Trophoblast cell (in vitro differentiated cells and primary cell): Measurements from ENCODE around the gene CNKSR2.
A peak's percentile ranks its signal among the peaks of the same experiment; 100 is the strongest.
"Not testable (repeated sequence)": the region's sequence is repeated elsewhere in the genome, so short reads cannot be mapped to it uniquely, and the experiment has no call there.

Experiments
- DNase-seq, 2 donors: peaks; one replicate each; pipeline ENCODE4 v3.0.0-alpha.2; 2016
- H2AFZ ChIP-seq: 2 replicates; pipeline ENCODE4 v1.6.1; 2013; ENCODE audit warnings: low read length, moderate library complexity, mild to moderate bottlenecking; ENCODE audit not compliant: insufficient read depth, poor library complexity
- H2AK5ac ChIP-seq: 2 replicates; pipeline ENCODE4 v1.6.1; 2013; ENCODE audit warnings: mild to moderate bottlenecking, low read length
- H2BK120ac ChIP-seq: 2 replicates; pipeline ENCODE4 v1.6.1; 2013; ENCODE audit warnings: low read length, mild to moderate bottlenecking, moderate library complexity; ENCODE audit not compliant: insufficient read depth, poor library complexity
- H2BK12ac ChIP-seq: 2 replicates; pipeline ENCODE4 v1.6.1; 2013; ENCODE audit warnings: mild to moderate bottlenecking, low read length, moderate library complexity
- H2BK5ac ChIP-seq: 2 replicates; pipeline ENCODE4 v1.6.1; 2013; ENCODE audit warnings: low read length, low read depth, moderate library complexity, mild to moderate bottlenecking; ENCODE audit not compliant: poor library complexity
- H3K14ac ChIP-seq: 2 replicates; pipeline ENCODE4 v1.6.1; 2013; ENCODE audit warnings: mild to moderate bottlenecking, low read length
- H3K18ac ChIP-seq: 2 replicates; pipeline ENCODE4 v1.6.1; 2013; ENCODE audit warnings: mild to moderate bottlenecking, low read length
- H3K23ac ChIP-seq: 2 replicates; pipeline ENCODE4 v1.6.1; 2013; ENCODE audit warnings: low read length
- H3K27ac ChIP-seq: 2 replicates; pipeline ENCODE4 v1.5.1; 2013; ENCODE audit warnings: low read depth, mild to moderate bottlenecking, inconsistent platforms, low read length, moderate library complexity
- H3K27me3 ChIP-seq: 2 replicates; pipeline ENCODE4 v1.6.1; 2013; ENCODE audit warnings: inconsistent platforms, mild to moderate bottlenecking, low read length, moderate library complexity; ENCODE audit not compliant: insufficient read depth
- H3K36me3 ChIP-seq, 2 experiments: 1 replicate in 1 of 2; 2 replicates in 1 of 2; pipeline ENCODE4 v1.6.1; 2013; ENCODE audit warnings: low read length in 2 of 2, mild to moderate bottlenecking in 2 of 2, moderate library complexity in 1 of 2; ENCODE audit not compliant: insufficient read depth in 2 of 2, control insufficient read depth in 1 of 2
- H3K4ac ChIP-seq: 2 replicates; pipeline ENCODE4 v1.6.1; 2013; ENCODE audit warnings: low read depth, mild to moderate bottlenecking, low read length, moderate library complexity
- H3K4me1 ChIP-seq, 2 experiments: 1 replicate in 1 of 2; 2 replicates in 1 of 2; pipeline ENCODE4 v1.6.1; 2013; ENCODE audit warnings: low read length in 2 of 2, mild to moderate bottlenecking in 2 of 2, moderate library complexity in 1 of 2; ENCODE audit not compliant: insufficient read depth in 2 of 2, control insufficient read depth in 1 of 2
- H3K4me2 ChIP-seq: 2 replicates; pipeline ENCODE4 v1.6.1; 2013; ENCODE audit warnings: inconsistent platforms, mild to moderate bottlenecking, low read length, moderate library complexity
- H3K4me3 ChIP-seq: 2 replicates; pipeline ENCODE4 v1.5.1; 2013; ENCODE audit warnings: mild to moderate bottlenecking, low read depth, low read length, inconsistent platforms
- H3K79me1 ChIP-seq: one replicate; pipeline ENCODE4 v1.6.1; 2013; ENCODE audit warnings: low read length
- H3K79me2 ChIP-seq: 2 replicates; pipeline ENCODE4 v1.6.1; 2013; ENCODE audit warnings: low read length, mild to moderate bottlenecking; ENCODE audit not compliant: control insufficient read depth, insufficient read depth, poor library complexity
- H3K9ac ChIP-seq: 2 replicates; pipeline ENCODE4 v1.6.1; 2013; ENCODE audit warnings: mild to moderate bottlenecking, low read length
- H3K9me3 ChIP-seq: 2 replicates; pipeline ENCODE4 v1.6.1; 2013; ENCODE audit warnings: low read depth, mild to moderate bottlenecking, control low read depth, inconsistent platforms, low read length; ENCODE audit not compliant: insufficient read depth
- H4K12ac ChIP-seq: 2 replicates; pipeline ENCODE4 v1.6.1; 2013; ENCODE audit warnings: low read depth, mild to moderate bottlenecking, low read length, moderate library complexity
- H4K8ac ChIP-seq: 2 replicates; pipeline ENCODE4 v1.6.1; 2013; ENCODE audit warnings: low read depth, mild to moderate bottlenecking, low read length, moderate library complexity
- H4K91ac ChIP-seq: one replicate; pipeline ENCODE4 v1.6.1; 2013; ENCODE audit warnings: low read depth, mild to moderate bottlenecking, low read length, moderate library complexity
- WGBS: extraction: QIAGEN DNeasy Blood & Tissue Kit; methylation state at CpG from one replicate; pipeline ENCODE4 v1.1.7; 2013; ENCODE audit warnings: missing lambda C conversion rate; ENCODE audit not compliant: insufficient read length, insufficient coverage; ENCODE audit errors: extremely low coverage; 5-methylcytosine and 5-hydroxymethylcytosine counted together

Gene CNKSR2

DNA sequence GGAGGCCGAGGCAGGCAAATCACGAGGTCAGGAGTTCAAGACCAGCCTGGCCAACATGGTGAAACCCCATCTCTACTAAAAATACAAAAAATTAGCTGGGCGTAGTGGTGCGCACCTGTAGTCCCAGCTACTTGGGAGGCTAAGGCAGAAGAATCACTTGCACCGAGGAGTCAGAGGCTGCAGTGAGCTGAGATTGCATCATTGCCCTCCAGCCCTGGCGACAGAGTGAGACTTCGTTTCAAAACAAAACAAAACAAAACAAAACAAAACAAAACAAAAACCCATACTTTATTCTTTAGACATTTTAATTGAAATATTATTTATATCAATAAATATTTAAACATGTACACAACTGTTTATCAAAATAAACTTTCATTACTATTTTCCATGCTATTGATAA, 109.8 kb downstream of the CNKSR2 start:
- not testable (repeated sequence) for H4K12ac ChIP-seq, H3K14ac ChIP-seq, H3K4me2 ChIP-seq, H2AFZ ChIP-seq, H4K8ac ChIP-seq, H3K4me3 ChIP-seq, H2AK5ac ChIP-seq, H3K27ac ChIP-seq, H3K79me1 ChIP-seq, H3K9me3 ChIP-seq, H2BK12ac ChIP-seq, H3K4ac ChIP-seq, H3K27me3 ChIP-seq, H3K4me1 ChIP-seq, H3K79me2 ChIP-seq, H2BK5ac ChIP-seq, H3K9ac ChIP-seq, H2BK120ac ChIP-seq, H3K36me3 ChIP-seq, H3K18ac ChIP-seq, H4K91ac ChIP-seq, H3K23ac ChIP-seq
- peak; percentile 54 to 81 for DNase-seq
- WGBS, result no CpG with 5 or more reads among the region's 7 CpGs

DNA sequence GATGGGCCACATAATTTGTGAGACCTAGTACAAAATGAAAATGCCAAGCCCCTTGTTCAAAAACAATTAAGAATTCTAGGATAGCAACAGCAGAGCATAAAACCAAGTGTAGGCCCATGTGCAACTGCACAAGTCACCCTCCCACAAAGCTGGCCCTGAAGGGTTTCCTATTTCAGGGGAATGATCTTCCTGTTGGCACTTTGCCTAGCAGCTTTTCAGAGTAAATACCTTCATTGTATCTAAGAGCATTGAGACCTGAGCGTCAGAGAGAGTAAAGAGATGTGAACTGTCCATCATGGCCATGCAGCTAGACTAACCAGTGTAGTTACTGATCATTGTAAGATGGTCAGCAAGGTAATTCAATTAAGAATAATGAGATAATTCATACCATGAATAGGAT, 113.6 kb downstream of the CNKSR2 start:
- Histone ChIP-seq H3K79me1 (no peaks in the 10 kb centered on the region), H3K4me2 (no peak overlapping the region), H4K91ac (no peak overlapping the region), H3K14ac (no peak overlapping the region), H3K23ac (no peak overlapping the region), H3K79me2 (no peaks in the 10 kb centered on the region), H3K18ac (no peak overlapping the region), H3K4ac (no peak overlapping the region), H2BK120ac (no peak overlapping the region), H3K9ac (no peak overlapping the region), H2BK12ac (no peak overlapping the region), H2AK5ac (no peak overlapping the region), H4K8ac (no peak overlapping the region), H3K27ac (no peak overlapping the region), H2BK5ac (no peak overlapping the region), H4K12ac (no peak overlapping the region), H3K4me1 (no peaks in the 10 kb centered on the region), H3K4me3 (no peak overlapping the region), H3K27me3 (no peaks in the 10 kb centered on the region), H2AFZ (no peak overlapping the region), H3K9me3 (no peaks in the 10 kb centered on the region), H3K36me3 (no peaks in the 10 kb centered on the region)
- WGBS, result no CpG with 5 or more reads among the region's 1 CpG
- no peak for DNase-seq

DNA sequence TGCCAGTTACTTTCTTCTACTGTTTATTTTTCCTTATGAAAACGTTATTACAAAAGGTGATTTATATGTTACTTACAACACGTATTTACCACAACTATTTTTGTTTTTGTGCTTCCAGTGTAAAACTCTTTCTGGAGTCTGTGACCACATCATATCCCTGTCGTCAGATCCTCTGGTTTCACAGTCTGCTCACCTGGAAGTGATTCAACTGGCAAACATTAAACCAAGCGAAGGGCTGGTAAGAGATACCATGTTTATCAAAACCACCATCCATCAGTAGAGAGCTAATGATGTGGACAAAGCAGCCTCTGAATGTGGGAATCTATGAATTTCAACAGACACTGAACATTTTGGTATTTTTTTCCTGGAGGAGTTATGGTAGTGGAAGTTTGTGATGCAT, 116.1 kb downstream of the CNKSR2 start:
- no peak overlapping the region for H2BK120ac ChIP-seq
- H3K9ac ChIP-seq, result no peak overlapping the region
- no peak overlapping the region for H3K4me3 ChIP-seq
- no peak overlapping the region for H3K18ac ChIP-seq
- DNase-seq, result no peak
- H2BK5ac ChIP-seq, result no peak overlapping the region
- H3K27me3 ChIP-seq, result no peaks in the 10 kb centered on the region
- no peaks in the 10 kb centered on the region for H3K79me2 ChIP-seq
- no peak overlapping the region for H3K4ac ChIP-seq
- no peak overlapping the region for H3K14ac ChIP-seq
- no peaks in the 10 kb centered on the region for H3K4me1 ChIP-seq
- H4K12ac ChIP-seq, result no peak overlapping the region
- H3K36me3 ChIP-seq, result no peaks in the 10 kb centered on the region
- no peak overlapping the region for H3K27ac ChIP-seq
- H4K91ac ChIP-seq, result no peak overlapping the region
- no peak overlapping the region for H3K4me2 ChIP-seq
- H3K79me1 ChIP-seq, result no peaks in the 10 kb centered on the region
- no peak overlapping the region for H2AFZ ChIP-seq
- no peak overlapping the region for H2BK12ac ChIP-seq
- H3K9me3 ChIP-seq, result no peaks in the 10 kb centered on the region
- no peak overlapping the region for H3K23ac ChIP-seq
- no peak overlapping the region for H2AK5ac ChIP-seq
- no CpG with 5 or more reads among the region's 4 CpGs for WGBS
- H4K8ac ChIP-seq, result no peak overlapping the region

DNA sequence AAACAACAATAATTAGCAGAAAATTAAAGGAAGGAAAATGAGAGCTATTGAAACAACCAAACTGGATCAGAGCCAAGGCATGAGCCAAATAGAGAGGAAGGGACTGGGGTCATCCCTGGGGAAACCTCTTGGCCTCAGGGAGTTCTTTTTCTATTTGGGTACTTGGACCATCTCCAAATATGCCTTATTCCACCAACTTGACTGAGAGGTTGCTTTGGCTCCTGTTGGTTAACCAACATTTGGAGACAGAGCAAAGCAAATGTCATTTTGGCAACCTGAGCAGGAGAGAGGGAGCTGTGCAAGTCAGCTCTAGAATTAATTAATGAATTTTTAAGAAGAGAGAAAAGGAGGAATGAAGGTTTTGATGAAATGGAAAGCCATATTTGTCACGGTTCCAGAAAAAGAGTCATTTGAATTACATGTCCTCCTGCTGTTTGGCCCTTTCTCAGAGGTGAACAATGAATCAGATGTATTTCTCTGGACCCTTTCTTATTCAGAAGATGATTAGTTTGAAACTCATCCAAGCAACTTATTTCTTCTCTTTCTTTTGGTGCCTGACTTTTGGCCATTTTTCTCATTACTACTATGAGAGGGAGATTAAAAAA, 119.1 kb downstream of the CNKSR2 start:
- no peak overlapping the region for H2BK5ac ChIP-seq
- H3K9me3 ChIP-seq, result no peaks in the 10 kb centered on the region
- H3K4me1 ChIP-seq, result no peaks in the 10 kb centered on the region
- no peaks in the 10 kb centered on the region for H3K36me3 ChIP-seq
- H3K79me2 ChIP-seq, result no peaks in the 10 kb centered on the region
- no CpG with 5 or more reads among the region's 1 CpG for WGBS
- H3K27me3 ChIP-seq, result no peaks in the 10 kb centered on the region
- H3K27ac ChIP-seq, result no peak overlapping the region
- H4K8ac ChIP-seq, result no peak overlapping the region
- no peak overlapping the region for H3K4ac ChIP-seq
- no peak overlapping the region for H2BK120ac ChIP-seq
- no peak overlapping the region for H4K12ac ChIP-seq
- no peak overlapping the region for H3K4me2 ChIP-seq
- H2AFZ ChIP-seq, result no peak overlapping the region
- H2AK5ac ChIP-seq, result no peak overlapping the region
- no peak overlapping the region for H3K23ac ChIP-seq
- H3K18ac ChIP-seq, result no peak overlapping the region
- H3K14ac ChIP-seq, result no peak overlapping the region
- no peak overlapping the region for H4K91ac ChIP-seq
- no peak overlapping the region for H2BK12ac ChIP-seq
- no peak overlapping the region for H3K9ac ChIP-seq
- no peak overlapping the region for H3K4me3 ChIP-seq
- DNase-seq, result no peak
- H3K79me1 ChIP-seq, result no peaks in the 10 kb centered on the region
